ENCODE results near the gene SESTD1. TPM values are rescaled to one million over a fixed set of nuclear protein-coding genes. Genes with fewer than 3 reads are reported as not detected.

Gene SESTD1
- total RNA-seq, 2 donors from 2014 or later, result 51.3 to 75.4 TPM

GRCh38 chr2:179226961-179227259 is 37.7 kb downstream of the SESTD1 start:
- no peak overlapping the region for H3K9ac ChIP-seq (ENCODE audit: extremely low read depth, low read length, poor library complexity, severe bottlenecking)
- no peaks in the 10 kb centered on the region for H3K36me3 ChIP-seq (ENCODE audit: control insufficient read depth, insufficient read depth, low read length)
- no peak for DNase-seq
- H3K27me3 ChIP-seq (ENCODE audit: control insufficient read depth, insufficient read depth, low read length, poor library complexity, severe bottlenecking), result no peaks in the 10 kb centered on the region
- H3K9me3 ChIP-seq (ENCODE audit: control insufficient read depth, low read length), result no peaks in the 10 kb centered on the region
- Mint-ChIP-seq H3K9me3 (no peaks in the 10 kb centered on the region), H3K4me3 (no peak overlapping the region), H3K27ac (no peak overlapping the region), H3K36me3 (ENCODE audit: low read depth) (peaks cover 2% of the 10 kb centered on the region), H3K27me3 (ENCODE audit: insufficient read depth) (no peaks in the 10 kb centered on the region), H3K4me1 (peaks cover 51% of the 10 kb centered on the region)
- H3K27ac ChIP-seq (ENCODE audit: low read depth, low read length), result no peak overlapping the region
- H3K4me1 ChIP-seq (ENCODE audit: control insufficient read depth, insufficient read depth, low read length), result peaks cover 9% of the 10 kb centered on the region
- no peak for TF ChIP-seq CTCF (conservative IDR thresholded peaks at IDR 0.05)
- H3K4me3 ChIP-seq (ENCODE audit: low read length), result no peak overlapping the region

GRCh38 chr2:179226203-179226960 is 38.2 kb downstream of the SESTD1 start:
- TF ChIP-seq CTCF (conservative IDR thresholded peaks at IDR 0.05), result no peak
- WGBS, 2 experiments (ENCODE audit: insufficient coverage in 1 of 2, insufficient read length in 1 of 2), result 83 to 90% methylated on average over 1 to 6 of the region's 6 CpGs
- Histone ChIP-seq H3K36me3 (ENCODE audit: control insufficient read depth, insufficient read depth, low read length) (no peaks in the 10 kb centered on the region), H3K4me3 (ENCODE audit: low read length) (no peak overlapping the region), H3K27me3 (ENCODE audit: control insufficient read depth, insufficient read depth, low read length, poor library complexity, severe bottlenecking) (no peaks in the 10 kb centered on the region), H3K9ac (ENCODE audit: extremely low read depth, low read length, poor library complexity, severe bottlenecking) (no peak overlapping the region), H3K4me1 (ENCODE audit: control insufficient read depth, insufficient read depth, low read length) (peaks cover 9% of the 10 kb centered on the region), H3K9me3 (ENCODE audit: control insufficient read depth, low read length) (no peaks in the 10 kb centered on the region), H3K27ac (ENCODE audit: low read depth, low read length) (no peak overlapping the region)
- Mint-ChIP-seq H3K4me1 (peaks cover 51% of the 10 kb centered on the region), H3K27ac (no peak overlapping the region), H3K27me3 (ENCODE audit: insufficient read depth) (no peaks in the 10 kb centered on the region), H3K9me3 (no peaks in the 10 kb centered on the region), H3K4me3 (no peak overlapping the region), H3K36me3 (ENCODE audit: low read depth) (peaks cover 2% of the 10 kb centered on the region)
- no peak for DNase-seq

- H3K4me3 Mint-ChIP-seq, result peak overlapping the region; percentile 22
- DNase-seq, result no peak
- peaks cover 46% of the 10 kb centered on the region for H3K4me1 Mint-ChIP-seq
- Histone ChIP-seq H3K9me3 (ENCODE audit: control insufficient read depth, low read length) (no peaks in the 10 kb centered on the region), H3K9ac (ENCODE audit: extremely low read depth, low read length, poor library complexity, severe bottlenecking) (no peak overlapping the region), H3K27me3 (ENCODE audit: control insufficient read depth, insufficient read depth, low read length, poor library complexity, severe bottlenecking) (no peaks in the 10 kb centered on the region), H3K27ac (ENCODE audit: low read depth, low read length) (peak overlapping the region; percentile 58), H3K36me3 (ENCODE audit: control insufficient read depth, insufficient read depth, low read length) (no peaks in the 10 kb centered on the region), H3K4me3 (ENCODE audit: low read length) (peak overlapping the region; percentile 12), H3K4me1 (ENCODE audit: control insufficient read depth, insufficient read depth, low read length) (peaks cover 9% of the 10 kb centered on the region)
- H3K27me3 Mint-ChIP-seq (ENCODE audit: insufficient read depth), result no peaks in the 10 kb centered on the region
- 63% methylated on average over 1 of the region's 2 CpGs; no CpG with 5 or more reads in 1 of the 2 experiments for whole genome bisulfite sequencing, 2 experiments (ENCODE audit: insufficient coverage in 1 of 2, insufficient read length in 1 of 2)
- peak overlapping the region; percentile 72 for H3K27ac Mint-ChIP-seq
- peaks cover 2% of the 10 kb centered on the region for H3K36me3 Mint-ChIP-seq (ENCODE audit: low read depth)
- H3K9me3 Mint-ChIP-seq, result no peaks in the 10 kb centered on the region
- TF ChIP-seq CTCF (conservative IDR thresholded peaks at IDR 0.05), result no peak
These were observed 40.3 kb downstream of the SESTD1 start for GRCh38 chr2:179224361-179224760.

All from endodermal cell (in vitro differentiated cells).